DOHH2 (cell line): ENCODE measurements around the gene KRT222.

Experiments used
- CTCF ChIP-seq: fragments of 200-600 bp; sonication (generic); IDR thresholded peaks from one replicate; pipeline ENCODE4 v1.5.1; 2014; ENCODE audit warnings: antibody characterized with exemption, mild to moderate bottlenecking, low read depth, low read length; ENCODE audit not compliant: poor library complexity, severe bottlenecking
- EZH2phosphoT487 ChIP-seq: fragments of 200-600 bp; sonication (generic); IDR thresholded peaks from 2 replicates; pipeline ENCODE4 v1.6.1; 2017; ENCODE audit warnings: borderline replicate concordance, mild to moderate bottlenecking, antibody characterized with exemption, low read length, moderate library complexity, mixed read lengths

GRCh38 chr17:40703652-40704051 is 38.7 kb upstream of the KRT222 start, which contains the start of gene KRT24:
- TF ChIP-seq CTCF (no peak), EZH2phosphoT487 (no peak)
